GM23338 (cell line): ENCODE data around the gene HGS. TPM values are rescaled to one million over a fixed set of nuclear protein-coding genes. Genes with fewer than 3 reads are reported as not detected.
A peak's percentile ranks its signal among the peaks of the same experiment; 100 is the strongest.

Experiments used
- ATAC-seq: fragments of 200-7000 bp; cut with Tn5 transposase; 3 replicates; pipeline ENCODE4 v1.9.1; 2020
- DNase-seq: peaks from one replicate; pipeline ENCODE4 v3.0.0-alpha.2; 2015; ENCODE audit warnings: low spot score
- H2AFZ ChIP-seq: fragments of 200-600 bp; sonication (generic); 2 replicates; pipeline ENCODE4 v1.8.0; 2016; ENCODE audit warnings: antibody characterized with exemption, mild to moderate bottlenecking, moderate library complexity
- H3F3A ChIP-seq: fragments of 200-600 bp; sonication (generic); replicated peaks from 2 replicates; pipeline ENCODE4 v1.8.0; 2017; ENCODE audit warnings: antibody characterized with exemption, mixed run types, low read depth
- H3K27ac ChIP-seq: fragments of 200-600 bp; sonication (generic); 2 replicates; pipeline ENCODE4 v1.6.1; 2016; ENCODE audit warnings: low read depth
- H3K27me3 ChIP-seq: fragments of 200-600 bp; sonication (generic); 2 replicates; pipeline ENCODE4 v1.8.0; 2016; ENCODE audit warnings: mild to moderate bottlenecking, mixed run types, moderate library complexity; ENCODE audit not compliant: insufficient read depth
- H3K36me3 ChIP-seq: fragments of 200-600 bp; sonication (generic); 2 replicates; pipeline ENCODE4 v1.8.0; 2016; ENCODE audit warnings: mild to moderate bottlenecking; ENCODE audit not compliant: insufficient read depth
- H3K4me1 ChIP-seq: fragments of 200-600 bp; sonication (generic); 2 replicates; pipeline ENCODE4 v1.8.0; 2016; ENCODE audit warnings: mild to moderate bottlenecking, moderate library complexity; ENCODE audit not compliant: insufficient read depth
- H3K4me2 ChIP-seq: fragments of 200-600 bp; sonication (generic); 2 replicates; pipeline ENCODE4 v1.7.1; 2017; ENCODE audit warnings: mixed run types
- H3K4me3 ChIP-seq: fragments of 200-600 bp; sonication (generic); 2 replicates; pipeline ENCODE4 v1.6.1; 2016; ENCODE audit warnings: mixed run types
- H3K79me2 ChIP-seq: fragments of 200-600 bp; sonication (generic); replicated peaks from 2 replicates; pipeline ENCODE4 v1.8.0; 2017; ENCODE audit warnings: mild to moderate bottlenecking; ENCODE audit not compliant: insufficient read depth
- H3K9me2 ChIP-seq: fragments of 200-600 bp; sonication (generic); 2 replicates; pipeline ENCODE4 v1.8.0; 2017; ENCODE audit not compliant: insufficient read depth
- H4K20me1 ChIP-seq: fragments of 200-600 bp; sonication (generic); replicated peaks from 2 replicates; pipeline ENCODE4 v1.8.0; 2017; ENCODE audit warnings: mild to moderate bottlenecking; ENCODE audit not compliant: insufficient read depth
- H3K27ac Mint-ChIP-seq: 2 replicates; pipeline ENCODE4 v1.8.0; 2020; ENCODE audit warnings: inconsistent platforms, mild to moderate bottlenecking, moderate library complexity, mixed read lengths
- H3K27me3 Mint-ChIP-seq: 3 replicates; pipeline ENCODE4 v1.8.0; 2022; ENCODE audit warnings: low read depth, mild to moderate bottlenecking, moderate library complexity, mixed read lengths, inconsistent platforms; ENCODE audit not compliant: insufficient read depth, poor library complexity
- H3K36me3 Mint-ChIP-seq: 3 replicates; pipeline ENCODE4 v1.8.0; 2021; ENCODE audit warnings: low read depth, mild to moderate bottlenecking, inconsistent platforms, moderate library complexity, mixed read lengths
- H3K4me1 Mint-ChIP-seq: 3 replicates; pipeline ENCODE4 v1.8.0; 2020; ENCODE audit warnings: mild to moderate bottlenecking, inconsistent platforms, mixed read lengths
- H3K4me3 Mint-ChIP-seq: 3 replicates; pipeline ENCODE4 v1.8.0; 2021; ENCODE audit warnings: moderate library complexity, mild to moderate bottlenecking, inconsistent platforms, mixed read lengths
- H3K9me3 Mint-ChIP-seq: 3 replicates; pipeline ENCODE4 v1.8.0; 2020; ENCODE audit warnings: moderate library complexity, mild to moderate bottlenecking, inconsistent platforms, mixed read lengths
- CREB1 ChIP-seq: fragments of 250-450 bp; sonication (Bioruptor Pico); IDR thresholded peaks from 2 replicates; pipeline ENCODE4 v1.5.0; 2020; ENCODE audit warnings: low read depth, mild to moderate bottlenecking, moderate library complexity
- EZH2 ChIP-seq: fragments of 200-600 bp; sonication (generic); IDR thresholded peaks from one replicate; pipeline ENCODE4 v1.8.0; 2017; ENCODE audit warnings: antibody characterized with exemption, mild to moderate bottlenecking, low read depth; ENCODE audit not compliant: unreplicated experiment
- EZH2phosphoT487 ChIP-seq: fragments of 200-600 bp; sonication (generic); IDR thresholded peaks from one replicate; pipeline ENCODE4 v1.8.1; 2018; ENCODE audit warnings: antibody characterized with exemption; ENCODE audit not compliant: unreplicated experiment
- JUNB ChIP-seq: IDR thresholded peaks from one replicate; pipeline ENCODE4 v1.6.1; 2016; ENCODE audit warnings: antibody characterized with exemption; ENCODE audit not compliant: unreplicated experiment
- NANOG ChIP-seq: IDR thresholded peaks from 2 replicates; pipeline ENCODE4 v1.6.1; 2016; ENCODE audit warnings: antibody characterized with exemption, borderline replicate concordance
- POLR2AphosphoS5 ChIP-seq: IDR thresholded peaks from 2 replicates; pipeline ENCODE4 v1.6.1; 2016; ENCODE audit warnings: antibody characterized with exemption, low read depth
- ZNF114 ChIP-seq: fragments of 250-450 bp; sonication (Bioruptor Pico); IDR thresholded peaks from 2 replicates; pipeline ENCODE4 v1.5.0; 2020; ENCODE audit warnings: mild to moderate bottlenecking, moderate library complexity
- ZNF331 ChIP-seq: fragments of 250-450 bp; sonication (Bioruptor Pico); IDR thresholded peaks from 2 replicates; pipeline ENCODE4 v1.5.0; 2020; ENCODE audit warnings: low read depth, mild to moderate bottlenecking, moderate library complexity
- polyA plus RNA-seq: library from polyadenylated mRNA; unstranded; fragments of >200 nt; fragmentation: Nextera tagmentation; extraction: Ambion mirVana; gene quantifications from 2 replicates; pipeline ENCODE4 v1.2.1, GENCODE V29; 2016
- total RNA-seq: library from RNA; depleted of rRNA; stranded (reverse); fragments of >200 nt; shearing (Covaris generic); gene quantifications from 2 replicates; pipeline ENCODE4 v1.2.3, GENCODE V29; 2014
- TF ChIP-seq, protein P1 (sequence below): IDR thresholded peaks from 2 replicates; pipeline ENCODE4 v1.6.1; 2016; ENCODE audit warnings: antibody characterized with exemption
- TF ChIP-seq, protein P2 (sequence below), 2 experiments: fragments of 200-600 bp in 1 of 2; sonication (generic) in 1 of 2; conservative IDR thresholded peaks; 2 replicates each; pipeline versions ENCODE4 v1.5.1 to v1.6.1; 2016 to 2017; ENCODE audit warnings: antibody characterized with exemption in 2 of 2, low read depth in 2 of 2, mild to moderate bottlenecking in 2 of 2, moderate library complexity in 1 of 2
- TF ChIP-seq, protein P3 (sequence below): fragments of 250-450 bp; sonication (Bioruptor Pico); IDR thresholded peaks from 2 replicates; pipeline ENCODE4 v1.5.0; 2020; ENCODE audit warnings: mild to moderate bottlenecking, moderate library complexity

HGS gene
- total and polyA plus RNA-seq, 2 experiments from 2014 or later: 59.0 to 90.2 TPM

DNA sequence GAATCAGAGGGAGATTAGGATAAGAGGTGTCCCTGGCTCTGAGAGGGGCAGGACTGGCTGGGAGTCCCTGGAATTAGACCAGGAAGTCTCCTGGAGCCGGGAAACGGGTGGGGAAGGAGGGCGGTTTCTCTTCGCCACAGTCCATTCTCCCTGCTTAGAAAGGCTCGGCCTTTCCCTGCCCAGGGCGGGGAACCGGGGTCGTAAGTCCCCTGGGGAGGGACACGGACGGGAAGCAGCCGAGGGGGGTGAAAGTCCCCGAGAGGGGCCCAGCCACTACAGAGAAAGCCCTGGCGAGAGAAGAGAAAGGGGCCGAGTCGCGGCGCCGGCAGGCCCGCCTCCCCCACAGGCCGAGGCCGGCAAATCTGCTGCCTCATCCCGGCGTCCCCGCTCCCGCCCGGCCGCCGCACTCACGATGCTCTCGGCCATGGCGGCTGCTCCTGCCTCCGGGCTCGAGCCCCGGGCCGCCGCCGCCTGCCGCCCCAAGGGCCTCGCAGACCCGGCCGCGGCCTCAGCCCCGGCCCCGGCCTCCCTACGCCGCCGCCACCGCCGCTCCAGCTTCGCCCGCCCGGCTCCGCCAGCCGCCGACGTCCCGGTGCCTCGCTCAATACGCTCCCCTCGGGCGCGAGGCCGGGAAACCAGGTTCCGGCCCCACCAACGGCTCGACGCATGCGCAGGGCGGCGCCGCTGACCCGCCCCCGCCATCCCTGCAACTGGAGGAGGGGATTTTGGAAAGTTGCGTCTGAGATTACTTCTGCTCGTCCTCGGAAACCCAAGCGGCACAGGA, 47.1 kb upstream of the HGS start, which contains the start of the genes NPLOC4 and TSPAN10:
NPLOC4 (minus strand) TSS at position 608 of the 784 bp plus-strand sequence; CDS start at position 426, 182 bp downstream.
TSPAN10 (plus strand) TSS at position 692 of the 784 bp plus-strand sequence. CDS start 5,217 bp downstream, outside the sequence.
- Histone ChIP-seq H3K27ac (peak within 1 kb of the TSS; percentile 92), H3K4me3 (peak within 1 kb of the TSS; percentile 99), H2AFZ (peak within 1 kb of the TSS; percentile 84; the same call in 1 of the 2 replicates), H3K79me2 (peaks cover 49% of the 10 kb centered on the region), H3K4me1 (peaks cover 7% of the 10 kb centered on the region), H3K36me3 (no peaks in the 10 kb centered on the region; the same call in 1 of the 2 replicates), H3K9me2 (no peaks in the 10 kb centered on the region), H3K27me3 (no peaks in the 10 kb centered on the region), H4K20me1 (peaks cover 32% of the 10 kb centered on the region), H3F3A (peaks cover 13% of the 10 kb centered on the region; the same call in 1 of the 2 replicates), H3K4me2 (peak within 1 kb of the TSS; percentile 99)
- ATAC-seq (peak; percentile 92), DNase-seq (peak; percentile 91)
- no peaks in the 10 kb centered on the region; the same call in 1 of the 3 replicates for H3K9me3 Mint-ChIP-seq
- no peaks in the 10 kb centered on the region for H3K27me3 Mint-ChIP-seq
- H3K27ac Mint-ChIP-seq: peak within 1 kb of the TSS; percentile 97
- peaks cover 10% of the 10 kb centered on the region for H3K4me1 Mint-ChIP-seq
- peaks cover 14% of the 10 kb centered on the region for H3K36me3 Mint-ChIP-seq
- TF ChIP-seq ZNF114 (no peak), POLR2AphosphoS5 (peak; percentile 83), CREB1 (CRISPR knock-in tag) (peak; percentile 80)
- TF ChIP-seq, protein P1, sequence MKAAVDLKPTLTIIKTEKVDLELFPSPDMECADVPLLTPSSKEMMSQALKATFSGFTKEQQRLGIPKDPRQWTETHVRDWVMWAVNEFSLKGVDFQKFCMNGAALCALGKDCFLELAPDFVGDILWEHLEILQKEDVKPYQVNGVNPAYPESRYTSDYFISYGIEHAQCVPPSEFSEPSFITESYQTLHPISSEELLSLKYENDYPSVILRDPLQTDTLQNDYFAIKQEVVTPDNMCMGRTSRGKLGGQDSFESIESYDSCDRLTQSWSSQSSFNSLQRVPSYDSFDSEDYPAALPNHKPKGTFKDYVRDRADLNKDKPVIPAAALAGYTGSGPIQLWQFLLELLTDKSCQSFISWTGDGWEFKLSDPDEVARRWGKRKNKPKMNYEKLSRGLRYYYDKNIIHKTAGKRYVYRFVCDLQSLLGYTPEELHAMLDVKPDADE: peak; percentile 37; the same call in 1 of the 2 replicates
- H3K4me3 Mint-ChIP-seq: peak within 1 kb of the TSS; percentile 96

DNA sequence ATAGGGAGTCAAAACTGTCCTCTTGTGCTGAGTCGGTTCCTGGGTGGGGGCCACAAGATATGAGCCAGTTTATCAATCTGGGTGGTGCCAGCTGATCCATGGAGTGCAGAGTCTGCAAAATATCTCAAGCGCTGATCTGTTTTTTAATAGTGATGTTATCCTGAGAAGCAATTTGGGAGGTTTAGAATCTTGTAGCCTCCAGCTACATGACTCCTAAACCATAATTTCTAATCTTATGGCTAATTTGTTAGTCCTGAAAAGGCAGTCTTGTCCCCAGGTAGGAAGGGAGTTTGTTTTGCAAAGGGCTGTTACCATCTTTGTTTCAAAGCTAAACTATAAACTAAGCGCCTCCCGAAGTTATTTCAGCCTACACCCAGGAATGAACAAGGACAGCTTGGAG, 45.1 kb upstream of the HGS start:
- Mint-ChIP-seq H3K27me3 (no peaks in the 10 kb centered on the region), H3K4me3 (peak overlapping the region; percentile 44)
- no peak overlapping the region for H3K4me2 ChIP-seq
- TF ChIP-seq ZNF114 (no peak), POLR2AphosphoS5 (no peak), NANOG (no peak), JUNB (no peak), EZH2 (no peak), ZNF331 (CRISPR knock-in tag) (no peak), EZH2phosphoT487 (no peak), CREB1 (CRISPR knock-in tag) (no peak)
- TF ChIP-seq, protein P2, sequence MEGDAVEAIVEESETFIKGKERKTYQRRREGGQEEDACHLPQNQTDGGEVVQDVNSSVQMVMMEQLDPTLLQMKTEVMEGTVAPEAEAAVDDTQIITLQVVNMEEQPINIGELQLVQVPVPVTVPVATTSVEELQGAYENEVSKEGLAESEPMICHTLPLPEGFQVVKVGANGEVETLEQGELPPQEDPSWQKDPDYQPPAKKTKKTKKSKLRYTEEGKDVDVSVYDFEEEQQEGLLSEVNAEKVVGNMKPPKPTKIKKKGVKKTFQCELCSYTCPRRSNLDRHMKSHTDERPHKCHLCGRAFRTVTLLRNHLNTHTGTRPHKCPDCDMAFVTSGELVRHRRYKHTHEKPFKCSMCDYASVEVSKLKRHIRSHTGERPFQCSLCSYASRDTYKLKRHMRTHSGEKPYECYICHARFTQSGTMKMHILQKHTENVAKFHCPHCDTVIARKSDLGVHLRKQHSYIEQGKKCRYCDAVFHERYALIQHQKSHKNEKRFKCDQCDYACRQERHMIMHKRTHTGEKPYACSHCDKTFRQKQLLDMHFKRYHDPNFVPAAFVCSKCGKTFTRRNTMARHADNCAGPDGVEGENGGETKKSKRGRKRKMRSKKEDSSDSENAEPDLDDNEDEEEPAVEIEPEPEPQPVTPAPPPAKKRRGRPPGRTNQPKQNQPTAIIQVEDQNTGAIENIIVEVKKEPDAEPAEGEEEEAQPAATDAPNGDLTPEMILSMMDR (conservative IDR thresholded peaks at IDR 0.05; ENCODE audit: low read depth in 2 of 2): no peak
- TF ChIP-seq, protein P3, sequence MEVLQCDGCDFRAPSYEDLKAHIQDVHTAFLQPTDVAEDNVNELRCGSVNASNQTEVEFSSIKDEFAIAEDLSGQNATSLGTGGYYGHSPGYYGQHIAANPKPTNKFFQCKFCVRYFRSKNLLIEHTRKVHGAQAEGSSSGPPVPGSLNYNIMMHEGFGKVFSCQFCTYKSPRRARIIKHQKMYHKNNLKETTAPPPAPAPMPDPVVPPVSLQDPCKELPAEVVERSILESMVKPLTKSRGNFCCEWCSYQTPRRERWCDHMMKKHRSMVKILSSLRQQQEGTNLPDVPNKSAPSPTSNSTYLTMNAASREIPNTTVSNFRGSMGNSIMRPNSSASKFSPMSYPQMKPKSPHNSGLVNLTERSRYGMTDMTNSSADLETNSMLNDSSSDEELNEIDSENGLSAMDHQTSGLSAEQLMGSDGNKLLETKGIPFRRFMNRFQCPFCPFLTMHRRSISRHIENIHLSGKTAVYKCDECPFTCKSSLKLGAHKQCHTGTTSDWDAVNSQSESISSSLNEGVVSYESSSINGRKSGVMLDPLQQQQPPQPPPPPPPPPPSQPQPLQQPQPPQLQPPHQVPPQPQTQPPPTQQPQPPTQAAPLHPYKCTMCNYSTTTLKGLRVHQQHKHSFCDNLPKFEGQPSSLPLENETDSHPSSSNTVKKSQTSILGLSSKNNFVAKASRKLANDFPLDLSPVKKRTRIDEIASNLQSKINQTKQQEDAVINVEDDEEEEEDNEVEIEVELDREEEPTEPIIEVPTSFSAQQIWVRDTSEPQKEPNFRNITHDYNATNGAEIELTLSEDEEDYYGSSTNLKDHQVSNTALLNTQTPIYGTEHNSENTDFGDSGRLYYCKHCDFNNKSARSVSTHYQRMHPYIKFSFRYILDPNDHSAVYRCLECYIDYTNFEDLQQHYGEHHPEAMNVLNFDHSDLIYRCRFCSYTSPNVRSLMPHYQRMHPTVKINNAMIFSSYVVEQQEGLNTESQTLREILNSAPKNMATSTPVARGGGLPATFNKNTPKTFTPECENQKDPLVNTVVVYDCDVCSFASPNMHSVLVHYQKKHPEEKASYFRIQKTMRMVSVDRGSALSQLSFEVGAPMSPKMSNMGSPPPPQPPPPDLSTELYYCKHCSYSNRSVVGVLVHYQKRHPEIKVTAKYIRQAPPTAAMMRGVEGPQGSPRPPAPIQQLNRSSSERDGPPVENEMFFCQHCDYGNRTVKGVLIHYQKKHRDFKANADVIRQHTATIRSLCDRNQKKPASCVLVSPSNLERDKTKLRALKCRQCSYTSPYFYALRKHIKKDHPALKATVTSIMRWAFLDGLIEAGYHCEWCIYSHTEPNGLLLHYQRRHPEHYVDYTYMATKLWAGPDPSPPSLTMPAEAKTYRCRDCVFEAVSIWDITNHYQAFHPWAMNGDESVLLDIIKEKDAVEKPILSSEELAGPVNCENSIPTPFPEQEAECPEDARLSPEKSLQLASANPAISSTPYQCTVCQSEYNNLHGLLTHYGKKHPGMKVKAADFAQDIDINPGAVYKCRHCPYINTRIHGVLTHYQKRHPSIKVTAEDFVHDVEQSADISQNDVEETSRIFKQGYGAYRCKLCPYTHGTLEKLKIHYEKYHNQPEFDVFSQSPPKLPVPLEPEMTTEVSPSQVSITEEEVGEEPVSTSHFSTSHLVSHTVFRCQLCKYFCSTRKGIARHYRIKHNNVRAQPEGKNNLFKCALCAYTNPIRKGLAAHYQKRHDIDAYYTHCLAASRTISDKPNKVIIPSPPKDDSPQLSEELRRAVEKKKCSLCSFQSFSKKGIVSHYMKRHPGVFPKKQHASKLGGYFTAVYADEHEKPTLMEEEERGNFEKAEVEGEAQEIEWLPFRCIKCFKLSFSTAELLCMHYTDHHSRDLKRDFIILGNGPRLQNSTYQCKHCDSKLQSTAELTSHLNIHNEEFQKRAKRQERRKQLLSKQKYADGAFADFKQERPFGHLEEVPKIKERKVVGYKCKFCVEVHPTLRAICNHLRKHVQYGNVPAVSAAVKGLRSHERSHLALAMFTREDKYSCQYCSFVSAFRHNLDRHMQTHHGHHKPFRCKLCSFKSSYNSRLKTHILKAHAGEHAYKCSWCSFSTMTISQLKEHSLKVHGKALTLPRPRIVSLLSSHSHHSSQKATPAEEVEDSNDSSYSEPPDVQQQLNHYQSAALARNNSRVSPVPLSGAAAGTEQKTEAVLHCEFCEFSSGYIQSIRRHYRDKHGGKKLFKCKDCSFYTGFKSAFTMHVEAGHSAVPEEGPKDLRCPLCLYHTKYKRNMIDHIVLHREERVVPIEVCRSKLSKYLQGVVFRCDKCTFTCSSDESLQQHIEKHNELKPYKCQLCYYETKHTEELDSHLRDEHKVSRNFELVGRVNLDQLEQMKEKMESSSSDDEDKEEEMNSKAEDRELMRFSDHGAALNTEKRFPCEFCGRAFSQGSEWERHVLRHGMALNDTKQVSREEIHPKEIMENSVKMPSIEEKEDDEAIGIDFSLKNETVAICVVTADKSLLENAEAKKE (CRISPR knock-in tag): no peak

More for the DNA sequence above, 45.1 kb upstream of the HGS start:
- H3K79me2 ChIP-seq: peaks cover 29% of the 10 kb centered on the region
- Mint-ChIP-seq H3K27ac (no peak overlapping the region), H3K36me3 (peaks cover 8% of the 10 kb centered on the region; the same call in 2 of the 3 replicates), H3K9me3 (no peaks in the 10 kb centered on the region; the same call in 1 of the 3 replicates), H3K4me1 (peaks cover 9% of the 10 kb centered on the region)
- H2AFZ ChIP-seq: no peak overlapping the region
- no peaks in the 10 kb centered on the region for H3K36me3 ChIP-seq
- no peaks in the 10 kb centered on the region for H3K9me2 ChIP-seq
- no peak for ATAC-seq
- H4K20me1 ChIP-seq: peaks cover 15% of the 10 kb centered on the region
- H3F3A ChIP-seq: peaks cover 10% of the 10 kb centered on the region; the same call in 1 of the 2 replicates
- H3K27me3 ChIP-seq: no peaks in the 10 kb centered on the region
- no peak overlapping the region for H3K27ac ChIP-seq
- no peak overlapping the region for H3K4me3 ChIP-seq
- no peak for DNase-seq
- H3K4me1 ChIP-seq: peaks cover 7% of the 10 kb centered on the region
